Stimulated activated CD8-positive, alpha-beta memory T cell treated with anti-CD3 and anti-CD28 coated beads, Interleukin-15, amount 100 ng/mL, for 48 hours (primary cell): ENCODE data around the gene NEK6.
"Not testable (repeated sequence)": the region's sequence is repeated elsewhere in the genome, so short reads cannot be mapped to it uniquely, and the experiment has no call there.

Experiments used
- DNase-seq, 2 donors: peaks; one replicate each; pipeline ENCODE4 v3.0.0-alpha.2; 2020; ENCODE audit warnings: low read depth in 2 of 2

Gene NEK6

DNA sequence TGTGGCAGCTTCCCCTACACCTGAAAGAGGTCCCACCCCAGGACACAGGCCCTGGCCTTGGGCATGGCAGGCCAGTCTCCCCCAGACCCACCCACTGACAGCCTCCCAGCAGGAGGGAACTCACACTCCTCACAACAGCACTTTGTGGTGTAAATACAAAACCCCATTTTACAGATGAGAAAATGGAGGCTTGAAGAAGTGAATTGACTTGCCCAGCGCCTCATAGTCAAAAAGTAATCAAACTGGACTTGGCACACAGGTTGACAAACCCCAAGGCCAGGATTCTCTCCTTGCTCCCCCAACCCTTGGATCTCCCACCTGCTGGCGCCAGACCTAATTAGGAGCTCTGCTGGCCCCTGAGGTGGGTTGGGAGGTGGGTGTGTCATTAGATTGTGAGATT lies 29.2 kb upstream of the NEK6 start:
- no peak for DNase-seq

DNA sequence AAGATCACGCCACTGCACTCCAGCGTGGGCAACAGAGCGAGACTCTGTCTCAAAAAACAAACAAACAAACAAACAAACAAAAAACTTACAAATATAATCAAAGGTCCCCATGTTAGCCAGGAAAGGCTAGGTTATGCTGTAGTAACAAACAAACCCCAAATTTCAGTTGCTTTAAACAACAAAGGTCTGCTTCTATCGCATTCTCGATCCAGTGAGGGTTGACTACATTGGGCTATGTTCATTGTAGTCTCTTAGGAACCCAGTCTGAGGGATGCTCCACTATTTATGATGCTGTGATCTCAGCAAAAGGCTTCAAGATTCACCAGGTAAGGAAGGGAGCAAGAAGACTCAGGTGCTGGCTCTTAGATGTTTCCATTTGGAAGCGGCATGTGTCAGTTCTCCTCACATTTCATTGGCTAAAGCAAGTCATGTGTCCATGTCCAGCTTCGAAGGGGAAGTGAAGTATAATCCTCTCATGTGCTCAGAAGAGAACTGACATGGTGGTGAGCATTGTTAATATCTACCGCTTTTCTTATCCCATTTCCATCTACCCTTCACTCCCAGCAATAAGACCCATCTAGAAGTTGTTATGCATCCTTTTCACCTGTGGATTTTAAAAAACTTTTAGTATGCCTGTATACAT lies 26.5 kb upstream of the NEK6 start:
- DNase-seq: no peak

DNA sequence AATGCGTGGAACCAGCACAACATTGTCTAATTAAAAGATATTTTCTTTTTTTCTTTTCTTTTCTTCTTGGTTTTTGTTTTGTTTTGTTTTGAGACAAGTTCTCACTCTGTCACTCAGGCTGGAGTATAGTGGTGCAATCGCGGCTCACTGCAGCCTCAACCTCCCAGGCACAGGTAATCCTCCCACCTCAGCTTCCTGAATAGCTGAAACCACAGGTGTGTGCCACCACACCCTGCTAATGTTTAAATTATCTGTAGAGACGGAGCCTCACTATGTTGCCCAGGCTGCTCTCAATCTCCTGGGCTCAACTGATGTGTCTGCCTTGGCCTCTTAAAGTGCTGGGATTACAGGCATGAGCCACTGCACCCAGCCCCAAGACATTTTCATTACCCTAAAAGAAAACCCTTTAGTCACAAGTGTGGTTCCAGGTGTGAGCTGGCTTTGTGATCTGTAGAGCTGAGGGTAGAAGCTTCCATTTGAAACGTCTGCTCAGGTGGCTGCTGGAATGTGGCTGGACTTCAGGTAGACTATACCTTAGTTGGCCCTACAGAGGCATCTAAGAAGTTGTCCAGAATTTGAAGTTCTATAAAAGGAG lies 19.1 kb upstream of the NEK6 start:
- no peak for DNase-seq

DNA sequence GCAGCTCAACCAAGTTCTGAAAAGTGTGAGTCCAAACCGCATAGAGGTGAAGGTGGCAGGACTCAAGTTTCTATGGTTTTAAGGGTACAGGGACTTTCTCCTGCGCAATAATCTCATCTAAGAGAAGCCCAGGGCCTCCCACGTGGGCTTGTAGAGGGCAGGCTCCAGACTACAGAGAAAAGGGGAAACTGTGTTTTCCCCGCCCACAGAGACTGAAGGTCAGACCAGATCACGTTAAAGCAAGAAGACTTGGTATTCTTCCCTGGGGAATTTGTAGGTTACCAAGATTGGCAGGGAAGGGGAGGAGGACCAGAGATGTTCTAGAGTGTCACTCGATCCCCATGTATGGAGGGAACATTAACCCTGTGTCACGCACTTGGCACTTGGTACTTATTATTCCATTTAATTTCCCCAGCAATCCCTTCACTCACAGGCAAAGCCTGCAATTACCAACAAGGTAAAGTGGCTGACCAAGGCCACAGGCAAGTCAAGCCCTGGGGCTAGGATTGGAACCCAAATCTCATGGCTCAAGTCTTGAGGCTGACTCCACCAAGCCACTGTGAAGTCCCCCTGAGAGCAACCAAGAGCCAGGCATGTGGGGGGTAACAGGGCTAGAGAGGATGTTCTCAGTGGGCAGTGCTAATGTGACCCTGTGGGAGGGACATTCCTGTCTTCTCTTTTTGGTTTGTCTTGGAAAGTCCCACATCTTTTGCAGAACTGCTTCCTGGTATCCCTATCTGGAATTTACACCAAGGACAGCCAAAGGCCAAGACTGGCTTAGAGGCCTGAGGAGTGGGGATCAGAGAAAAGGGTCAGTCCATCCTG lies 18.3 kb upstream of the NEK6 start:
- no peak for DNase-seq

DNA sequence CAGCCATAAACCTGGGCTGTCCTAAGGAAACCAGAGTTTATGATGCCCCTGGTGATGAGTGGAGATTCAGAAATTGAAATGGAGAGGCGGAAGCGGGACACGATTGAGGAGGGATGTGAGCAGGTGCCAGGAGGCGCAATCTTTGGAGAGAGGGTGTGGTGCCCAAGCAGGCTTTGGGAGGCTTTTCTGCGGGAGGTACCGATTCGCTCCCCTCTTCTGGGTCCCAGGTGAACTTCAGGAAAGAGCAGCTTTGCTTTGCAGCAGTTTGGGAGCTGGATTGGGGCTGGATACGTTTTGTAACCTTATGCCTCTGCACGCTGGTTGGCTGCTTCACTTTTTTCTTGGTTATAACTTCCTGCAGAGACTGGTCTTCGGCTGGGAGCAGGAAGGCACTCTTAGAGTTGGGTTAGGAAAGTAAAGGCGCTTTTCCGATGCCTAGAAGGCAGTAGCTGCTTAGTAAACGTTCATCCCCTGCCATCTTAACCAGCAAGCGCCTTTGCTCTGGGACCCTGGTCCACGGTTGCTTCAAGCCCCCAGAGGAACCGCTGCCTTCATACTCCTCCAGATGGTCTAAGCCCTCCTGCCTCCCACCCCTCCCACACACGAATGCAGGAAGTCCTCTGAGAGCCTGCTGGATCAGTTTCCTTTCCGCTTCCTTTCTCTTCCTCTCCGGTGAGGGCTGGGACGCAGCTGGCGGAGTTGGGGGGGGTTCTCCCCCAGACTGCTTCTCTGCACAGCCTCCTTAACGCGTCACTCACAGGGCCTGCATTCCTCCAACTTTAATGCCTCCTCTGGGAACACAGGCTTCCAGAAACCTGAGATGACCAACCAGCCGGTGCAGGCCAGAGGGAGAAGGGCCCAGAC lies 15.2 kb upstream of the NEK6 start:
- DNase-seq: no peak

DNA sequence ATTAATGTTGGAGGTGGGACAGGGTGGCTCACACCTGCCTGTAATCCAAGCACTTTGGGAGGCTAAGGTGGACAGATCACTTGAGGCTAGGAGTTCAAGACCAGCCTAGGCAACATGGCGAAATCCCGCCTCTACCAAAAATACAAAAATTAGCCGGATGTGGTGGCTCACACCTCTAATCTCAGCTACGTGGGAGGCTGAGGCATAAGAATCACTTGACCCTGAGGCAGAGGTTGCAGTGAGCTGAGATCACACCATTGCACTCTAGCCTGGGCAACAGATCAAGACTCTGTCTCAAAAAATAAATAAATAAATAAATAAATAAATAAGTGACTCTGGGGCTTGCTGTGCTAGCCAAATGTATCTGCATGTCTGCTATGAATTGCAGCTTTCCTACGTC lies 10.4 kb upstream of the NEK6 start:
- not testable (repeated sequence) for DNase-seq

DNA sequence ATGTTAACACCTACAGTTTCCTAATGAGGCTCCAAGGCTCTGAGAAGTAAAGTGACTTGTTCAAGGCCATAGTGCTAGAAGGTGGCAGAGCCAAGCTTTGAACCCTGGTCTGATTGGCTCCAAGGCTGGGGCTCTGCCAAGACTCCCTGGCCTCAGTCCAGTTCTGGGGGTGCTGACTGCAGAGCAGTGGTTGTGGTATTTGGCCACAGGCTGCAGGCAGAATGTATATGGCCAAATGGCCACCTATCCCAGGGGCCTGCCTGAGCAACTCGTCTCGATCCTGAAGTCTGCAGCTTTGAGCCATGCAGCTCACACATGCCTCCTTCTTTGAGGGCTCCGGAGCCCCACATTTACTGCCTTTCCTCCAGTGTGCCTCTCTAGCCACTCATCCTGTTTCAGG lies 9.7 kb upstream of the NEK6 start:
- no peak for DNase-seq

DNA sequence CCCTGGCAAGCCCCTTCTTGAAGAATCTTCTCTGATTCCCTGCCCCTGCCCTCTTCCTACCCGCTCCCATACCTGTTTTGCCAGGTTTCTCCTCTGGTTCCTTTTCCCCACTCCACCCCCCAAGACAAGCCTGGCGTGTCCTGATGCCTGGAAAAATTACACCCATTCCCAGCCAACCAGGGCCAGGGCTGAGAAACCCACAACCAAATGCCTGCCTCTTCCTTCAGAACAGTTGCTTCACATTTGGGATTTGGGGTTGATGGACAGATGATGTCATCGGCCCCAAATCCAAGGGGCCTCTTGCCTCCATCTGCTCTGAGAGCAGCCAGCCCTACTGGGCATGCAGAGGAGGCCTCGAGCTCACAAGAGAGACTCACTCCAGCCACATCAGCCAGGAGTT lies 8.8 kb upstream of the NEK6 start:
- no peak for DNase-seq

DNA sequence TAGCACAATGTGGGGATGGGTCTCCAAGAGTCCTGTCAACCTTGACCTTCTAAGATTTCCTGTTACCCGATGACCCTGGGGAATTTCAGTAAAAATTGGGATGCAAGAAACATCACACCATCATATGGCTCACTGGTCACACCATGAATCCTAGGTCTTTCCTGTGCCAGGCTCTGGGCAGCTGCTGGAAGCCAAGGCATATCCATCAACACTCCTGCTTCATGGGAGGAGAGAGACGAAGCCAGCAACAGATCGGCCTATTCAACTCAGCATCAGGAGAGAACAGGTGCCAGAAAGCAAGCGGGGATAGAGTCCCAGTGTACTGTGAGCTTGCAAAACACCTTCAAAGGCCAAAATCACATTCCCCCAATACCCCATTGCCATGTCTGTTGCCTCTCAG lies 6.5 kb upstream of the NEK6 start:
- DNase-seq: no peak

DNA sequence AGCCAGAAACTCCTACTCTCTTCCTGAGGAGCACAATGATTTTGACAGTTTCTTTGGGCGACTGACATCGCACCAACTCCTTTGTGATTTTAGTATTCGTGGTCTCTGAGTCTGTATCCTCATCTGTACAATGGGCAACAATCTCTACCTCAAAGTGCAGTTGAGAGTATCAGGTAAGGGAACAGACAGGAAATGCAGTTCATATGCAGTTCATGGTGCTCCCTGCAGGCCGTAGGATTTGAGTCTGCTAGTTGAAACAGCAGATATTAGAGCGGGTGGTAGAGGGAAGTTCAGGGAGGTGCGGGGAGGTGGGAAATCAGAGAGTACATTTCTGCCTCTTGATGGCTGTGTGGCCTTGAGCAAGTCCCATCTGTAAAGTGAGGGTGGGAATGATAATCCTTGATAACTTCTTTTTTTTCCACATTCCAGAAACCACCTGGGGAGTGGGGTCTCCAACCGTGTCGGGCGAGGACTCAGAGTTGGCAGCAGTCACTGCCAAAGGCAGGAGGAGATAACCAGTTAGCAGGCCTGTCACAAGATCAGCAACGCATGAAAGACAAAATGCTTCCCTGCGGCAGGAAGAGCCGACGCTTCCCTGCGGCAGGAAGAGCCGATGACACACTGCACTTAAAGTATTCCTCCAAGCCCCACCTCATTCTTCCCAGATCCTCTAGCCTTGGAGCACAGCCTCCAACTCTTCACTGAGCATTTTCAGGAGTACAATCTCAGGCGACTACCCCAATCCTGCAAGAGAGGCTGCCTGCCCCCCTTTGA lies 6.0 kb upstream of the NEK6 start:
- no peak for DNase-seq

DNA sequence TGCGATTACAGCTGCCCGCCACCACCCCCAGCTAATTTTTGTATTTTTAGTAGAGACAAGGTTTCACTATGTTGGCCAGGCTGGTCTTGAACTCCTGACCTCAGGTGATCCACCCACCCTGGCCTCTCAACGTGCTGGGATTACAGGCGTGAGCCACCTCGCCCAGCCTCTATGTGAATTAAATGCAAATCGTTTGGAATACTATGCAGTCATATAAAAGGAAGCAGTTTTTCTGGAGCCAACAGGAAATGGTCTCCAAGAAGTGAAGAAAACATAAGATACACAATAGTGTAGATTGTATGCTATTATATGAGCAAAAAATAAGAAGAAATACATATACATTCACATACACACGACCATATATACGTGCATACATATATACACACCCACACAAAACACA lies 4.9 kb upstream of the NEK6 start:
- not testable (repeated sequence) for DNase-seq

DNA sequence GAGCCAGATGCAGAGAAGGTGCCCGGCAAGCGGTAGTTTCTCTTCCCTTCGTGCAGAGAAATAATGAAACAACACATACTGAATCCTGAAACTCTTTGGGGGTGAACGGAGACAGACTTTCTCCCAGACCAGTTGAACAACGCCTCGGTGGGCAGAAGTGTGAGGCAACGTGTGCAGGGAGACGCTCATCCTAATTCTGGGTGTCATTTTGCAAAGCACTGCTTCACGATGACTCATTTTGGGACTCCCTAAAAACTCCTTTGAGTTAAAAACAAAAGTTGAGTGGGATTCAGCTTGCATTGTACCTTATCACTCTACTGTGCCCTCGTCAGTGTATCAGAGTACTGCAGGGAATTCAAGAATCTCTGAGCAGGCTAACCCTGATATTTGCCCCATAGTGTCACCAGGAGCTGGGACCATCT lies 3.5 kb upstream of the NEK6 start:
- peak; percentile 50 to 65 for DNase-seq

DNA sequence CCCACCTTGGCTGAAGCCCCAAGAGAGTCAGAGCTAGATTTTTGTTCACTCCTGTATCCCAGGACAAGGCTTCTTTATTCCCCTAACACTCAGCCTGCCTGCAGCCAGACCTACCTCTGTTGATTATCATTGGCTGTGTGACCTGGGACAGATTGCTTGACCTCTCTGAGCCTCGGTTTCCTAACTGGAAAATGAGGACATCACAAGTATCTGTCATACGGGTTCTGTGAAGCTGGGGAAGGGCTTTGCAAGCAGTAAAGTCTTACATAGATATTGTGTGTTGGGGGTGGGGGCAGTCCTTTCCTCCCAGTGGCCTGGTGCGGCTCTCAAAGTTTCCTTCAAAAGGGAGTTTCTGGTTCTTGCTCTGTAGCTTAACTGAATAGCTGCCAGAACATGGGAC lies 2.5 kb upstream of the NEK6 start:
- no peak for DNase-seq

DNA sequence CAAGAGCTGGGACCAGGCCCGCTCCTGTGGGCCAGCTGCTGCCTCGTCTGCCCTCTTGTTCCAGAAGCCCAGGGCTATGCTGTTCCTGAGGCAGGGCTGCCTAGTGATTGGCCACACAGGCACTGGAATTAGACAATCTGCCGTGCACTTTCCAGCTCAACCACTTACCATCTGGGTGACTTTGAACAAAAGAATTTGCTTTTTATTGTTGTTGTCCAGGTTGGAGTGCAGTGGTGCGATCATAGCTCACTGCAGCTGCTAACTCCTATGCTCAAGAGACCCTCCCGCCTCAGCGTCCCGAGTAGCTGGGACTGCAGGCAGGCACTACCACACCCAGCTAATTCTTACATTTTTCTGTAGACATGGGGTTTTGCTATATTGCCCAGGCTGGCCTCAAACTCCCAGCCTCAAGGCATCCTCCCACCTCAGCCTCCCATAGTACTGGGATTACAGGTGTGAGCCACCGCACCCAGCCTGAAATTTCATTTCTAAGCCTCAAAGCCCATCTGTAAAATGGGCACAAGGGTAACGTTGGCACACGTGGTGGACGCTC lies 1.2 kb upstream of the NEK6 start:
- DNase-seq: no peak

DNA sequence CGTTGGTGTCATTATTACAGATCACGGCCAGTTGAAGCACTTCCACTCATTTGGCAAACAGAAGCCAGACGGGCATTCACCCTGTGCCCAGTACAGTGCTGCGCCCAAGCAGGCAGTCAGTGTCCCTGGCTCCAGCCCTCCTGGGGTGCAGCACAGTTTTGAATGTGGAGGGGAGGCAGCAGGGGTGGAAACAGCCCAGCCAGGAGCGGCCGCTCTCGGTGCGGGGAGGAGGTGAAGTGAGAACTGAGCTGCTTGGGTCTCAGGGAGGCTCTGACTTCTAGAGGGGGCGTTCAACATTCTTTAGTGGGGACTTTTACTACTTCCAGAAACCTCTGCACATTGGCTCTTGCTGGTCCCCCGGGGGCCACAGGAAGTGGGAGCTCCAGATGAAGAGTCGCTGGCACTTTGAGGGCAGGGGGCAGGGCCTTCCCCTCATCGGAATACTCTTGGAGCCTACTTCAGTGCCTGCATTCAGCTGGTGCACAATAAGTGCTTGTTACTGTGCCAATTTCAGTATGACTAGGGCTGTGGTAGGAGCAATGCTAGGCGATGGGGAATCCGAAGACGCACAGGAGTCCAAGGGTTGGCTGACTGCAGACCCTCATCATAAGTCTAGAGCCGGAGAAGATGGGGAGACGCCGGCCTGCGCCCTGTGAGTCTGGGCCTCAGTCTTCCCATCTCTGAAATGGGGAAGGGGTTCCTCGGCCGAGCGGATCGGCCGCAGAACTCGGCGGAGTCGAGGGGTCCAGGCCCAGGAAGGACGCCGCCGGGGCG lies 492 bp upstream of the NEK6 start:
- no peak for DNase-seq

DNA sequence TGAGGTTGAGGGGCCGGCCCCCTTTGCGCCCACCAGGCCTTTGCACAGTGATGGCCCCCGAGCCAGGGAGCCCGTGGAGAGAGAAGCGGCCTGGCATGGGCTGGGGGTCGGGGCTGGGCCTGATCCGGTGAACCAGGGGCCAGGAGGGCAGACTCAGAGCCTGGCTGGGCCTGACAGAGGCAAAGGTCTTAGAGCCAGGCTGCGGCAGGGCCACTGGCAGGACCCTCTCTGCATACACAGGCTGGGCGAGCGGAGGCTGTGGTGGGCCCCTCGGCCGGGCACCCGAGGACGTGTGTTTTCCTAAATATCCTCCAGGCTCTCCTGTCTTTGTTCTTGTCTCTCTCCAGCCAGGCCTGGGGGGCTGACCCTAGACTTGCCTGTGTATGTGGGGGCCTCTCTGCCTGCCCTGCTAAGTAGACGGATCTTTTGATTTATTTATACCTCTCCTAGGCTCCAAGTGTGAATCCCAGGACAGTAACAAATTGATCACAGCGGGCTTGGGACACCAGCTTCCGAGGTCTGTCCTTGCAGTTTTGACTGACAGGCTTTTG lies 933 bp downstream of the NEK6 start:
- no peak for DNase-seq

DNA sequence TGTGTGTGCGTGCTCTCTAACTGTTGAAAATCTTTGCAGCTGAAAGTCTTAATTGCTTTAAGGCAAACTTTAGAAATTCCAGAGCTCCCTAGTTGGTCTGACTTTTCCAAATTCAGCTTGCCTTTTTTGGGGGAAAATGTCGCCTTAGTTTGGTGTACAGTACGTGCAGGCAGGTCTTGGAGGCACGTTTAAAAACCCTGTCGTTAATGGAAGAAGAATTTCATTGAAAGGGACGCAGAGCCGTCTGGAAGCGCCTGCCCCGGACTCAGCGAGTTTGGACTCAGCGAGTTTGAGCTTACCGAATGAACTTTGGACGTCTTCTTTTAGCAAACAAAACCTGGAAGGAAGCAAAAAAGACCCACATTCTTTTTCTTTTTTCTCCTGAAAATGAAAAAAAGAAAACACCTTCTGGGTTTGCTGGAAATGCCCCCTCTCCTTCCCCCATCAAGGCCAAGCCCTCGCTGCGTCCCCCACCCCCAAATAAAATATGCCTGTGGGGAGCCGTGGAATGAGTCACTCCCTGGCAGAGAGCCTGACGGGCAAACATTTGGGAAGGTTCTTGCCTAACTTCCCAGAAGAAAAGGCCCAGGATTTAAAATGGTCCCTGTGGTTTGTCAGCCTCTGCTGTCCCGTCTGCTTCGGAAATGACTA lies 1.5 kb downstream of the NEK6 start:
- DNase-seq: no peak

DNA sequence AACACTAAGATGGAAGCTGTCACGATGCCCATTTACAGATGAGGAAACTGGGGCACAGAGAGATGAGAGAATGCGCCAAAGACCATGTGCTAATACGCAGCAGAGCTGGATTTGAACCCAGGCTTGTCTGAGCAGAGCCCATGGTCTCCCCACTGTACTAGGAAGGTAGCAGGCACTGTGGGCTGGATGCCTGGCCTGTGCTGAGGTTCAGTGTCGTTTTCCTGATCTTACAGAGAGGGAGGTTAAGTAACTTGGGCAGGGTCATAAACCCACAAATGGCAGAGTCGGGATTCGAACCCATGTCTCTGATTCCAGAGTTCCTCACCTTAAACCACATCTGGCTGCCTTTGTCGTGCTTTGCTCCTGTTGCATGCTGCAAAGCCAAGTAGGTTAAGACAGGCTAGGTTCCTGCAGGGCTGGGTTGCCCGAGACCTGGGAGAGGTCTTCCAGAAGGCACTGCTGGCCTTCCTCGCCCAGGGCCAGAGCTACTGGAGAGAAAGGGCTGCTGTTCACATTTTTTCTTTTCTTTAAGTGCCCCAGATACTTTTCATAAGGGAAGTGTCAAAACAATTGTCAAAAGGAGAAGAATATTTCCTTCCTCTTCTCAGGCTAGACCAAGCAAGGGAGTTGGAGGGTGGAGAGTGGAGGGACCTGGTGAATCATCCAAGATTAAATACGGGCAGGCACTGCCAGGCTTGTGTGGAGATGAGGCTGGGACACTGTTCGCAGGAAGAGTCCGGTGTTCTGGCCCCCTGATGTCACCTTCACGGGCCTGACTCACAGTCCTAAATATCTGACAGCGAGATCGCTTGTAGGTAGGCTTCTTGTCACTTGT lies 3.2 kb downstream of the NEK6 start:
- DNase-seq: no peak
